NCI-H524 (cell line): ENCODE data around the gene ZRANB2.

Experiments
- DNase-seq, 2 experiments: peaks; one replicate each; lab custom pipeline; 2025; lab: John Stamatoyannopoulos, UW

The ZRANB2 gene

DNA sequence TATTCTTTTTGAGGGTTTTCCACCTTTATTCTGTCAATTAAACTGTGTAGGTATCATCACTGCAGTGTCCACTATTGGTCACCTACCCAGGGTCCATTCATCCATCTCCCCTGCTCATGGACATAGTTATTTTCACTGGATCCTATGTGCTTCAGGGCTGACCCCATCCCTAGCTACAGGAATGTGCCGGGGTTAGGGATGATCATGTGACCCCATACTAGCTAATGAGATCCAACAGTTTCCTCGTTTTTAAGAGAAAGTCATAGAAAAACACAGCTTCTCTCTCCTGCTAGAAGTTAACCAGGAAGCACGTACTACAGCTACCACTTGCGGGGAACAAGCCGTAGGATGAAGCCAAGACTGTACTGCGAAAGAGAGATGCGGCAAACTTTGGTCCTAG is 52.8 kb downstream of the ZRANB2 start:
- DNase-seq = no peak

- DNase-seq = no peak
These were observed 54.7 kb downstream of the ZRANB2 start for GRCh38 chr1:71026093-71026492.

- DNase-seq = no peak
These were observed 57.3 kb downstream of the ZRANB2 start for GRCh38 chr1:71023515-71023914.

- DNase-seq = peak; percentile 54 to 72
These were observed 61.4 kb downstream of the ZRANB2 start for GRCh38 chr1:71019233-71019969.

DNA sequence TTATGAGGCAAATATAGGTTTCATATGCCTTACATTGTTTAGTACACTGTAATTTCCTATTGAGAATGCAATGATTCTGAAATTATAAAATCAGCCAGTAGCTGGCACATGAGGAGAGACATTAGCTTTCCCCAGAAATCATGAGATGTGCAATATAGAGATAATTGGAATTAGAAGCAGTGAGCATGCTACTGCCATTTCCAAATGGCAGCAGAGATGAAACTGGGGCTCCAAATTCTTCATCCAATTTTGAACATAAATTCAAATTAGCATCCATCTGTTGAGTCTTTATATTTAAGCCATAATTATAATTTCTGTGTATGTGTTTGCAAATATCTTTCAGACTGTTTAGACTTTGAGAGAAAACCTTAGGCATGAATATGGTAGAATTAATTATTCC is 62.0 kb downstream of the ZRANB2 start:
- no peak for DNase-seq

- no peak for DNase-seq
These were observed 65.1 kb downstream of the ZRANB2 start for GRCh38 chr1:71015745-71016144.

GRCh38 chr1:71014178-71014579 is 66.7 kb downstream of the ZRANB2 start:
- no peak for DNase-seq
